HG03095 (cell line): ENCODE measurements around the gene RNU1-3.
A peak's percentile ranks its signal among the peaks of the same experiment; 100 is the strongest.
"Not testable (repeated sequence)": the region's sequence is repeated elsewhere in the genome, so short reads cannot be mapped to it uniquely, and the experiment has no call there.

Source experiments
- ATAC-seq: cut with Tn5 transposase; IDR thresholded peaks from one replicate; pipeline ENCODE4 v1.9.1; 2021; ENCODE audit warnings: moderate library complexity; ENCODE audit not compliant: unreplicated experiment

The RNU1-3 gene

DNA sequence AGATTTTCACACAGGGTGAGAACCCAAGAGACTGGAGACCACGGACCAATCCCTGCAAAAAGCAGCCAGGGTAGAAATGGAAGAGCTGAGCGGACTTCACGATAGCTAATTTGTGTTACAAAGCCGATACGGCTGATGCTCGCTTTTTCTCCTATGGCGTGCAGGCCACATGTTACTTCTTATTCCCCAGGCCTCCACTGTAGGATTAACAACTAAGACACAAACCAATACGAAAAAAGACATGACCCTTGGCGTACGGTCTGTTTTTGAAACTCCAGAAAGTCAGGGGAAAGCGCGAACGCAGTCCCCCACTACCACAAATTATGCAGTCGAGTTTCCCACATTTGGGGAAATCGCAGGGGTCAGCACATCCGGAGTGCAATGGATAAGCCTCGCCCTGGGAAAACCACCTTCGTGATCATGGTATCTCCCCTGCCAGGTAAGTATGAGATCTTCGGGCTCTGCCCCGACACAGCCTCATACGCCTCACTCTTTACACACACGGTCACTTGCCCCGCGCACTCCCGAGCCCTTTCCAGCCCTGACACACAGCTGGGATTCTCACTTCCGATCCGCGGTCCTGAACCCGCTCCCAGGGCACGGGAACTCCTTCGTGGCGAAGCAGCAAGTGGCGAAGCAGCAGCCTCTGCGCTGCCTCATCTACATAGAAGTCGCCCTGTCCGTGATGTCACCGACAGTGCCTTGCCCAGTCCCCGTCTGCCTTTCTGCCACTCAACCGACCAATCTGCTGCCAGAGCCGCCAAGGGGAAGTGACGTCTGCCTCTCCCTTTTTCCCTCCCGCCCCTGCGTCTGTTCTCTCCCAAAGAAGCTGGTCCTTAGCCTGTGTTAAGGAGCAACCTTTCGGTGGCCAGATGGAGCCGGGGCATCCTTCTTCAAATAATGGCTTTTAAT lies at the start of gene RNU1-3:
Gene RNU1-3 (minus strand): TSS at position 447 of the 912 bp plus-strand sequence.
- peak; percentile 94 for ATAC-seq

DNA sequence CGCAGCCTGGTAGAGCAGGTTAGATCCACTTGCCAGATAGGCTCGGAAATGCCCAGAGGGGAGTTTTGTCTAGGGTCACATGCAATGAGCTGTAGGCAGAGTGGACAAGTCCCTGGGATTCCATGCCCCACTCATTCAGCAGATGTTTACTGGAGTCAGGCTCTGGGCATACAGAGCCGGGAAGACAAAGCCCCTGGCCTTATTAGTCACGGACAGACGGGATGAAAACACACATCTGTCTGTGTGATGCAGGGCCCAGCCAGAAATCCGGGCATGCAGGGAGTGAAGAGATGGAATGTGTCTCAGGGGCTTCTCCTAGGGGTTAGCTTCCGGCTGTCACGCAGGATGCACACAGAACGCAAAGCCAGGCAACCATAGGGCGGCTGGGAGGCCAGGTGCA lies 46.7 kb upstream of the RNU1-3 start:
- ATAC-seq: not testable (repeated sequence)

DNA sequence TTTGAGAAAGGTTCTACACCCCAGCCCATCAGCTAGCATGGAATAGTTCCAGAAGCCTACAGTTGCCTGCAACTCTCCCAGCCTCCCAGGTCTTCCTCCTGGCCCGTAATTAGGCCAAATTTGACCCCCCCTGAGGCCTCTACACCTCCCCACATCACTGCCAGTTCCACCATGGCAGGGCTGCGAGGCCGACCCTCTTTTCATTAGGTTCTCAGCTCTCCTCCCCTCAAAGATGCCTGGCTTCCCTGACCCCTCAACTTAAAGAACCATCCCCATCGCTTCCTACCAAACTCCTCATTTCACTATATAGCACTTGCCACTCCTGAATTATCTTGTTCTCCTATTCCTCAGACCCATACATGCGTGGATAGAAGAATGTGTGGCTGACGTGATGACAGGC lies 46.2 kb upstream of the RNU1-3 start:
- not testable (repeated sequence) for ATAC-seq

DNA sequence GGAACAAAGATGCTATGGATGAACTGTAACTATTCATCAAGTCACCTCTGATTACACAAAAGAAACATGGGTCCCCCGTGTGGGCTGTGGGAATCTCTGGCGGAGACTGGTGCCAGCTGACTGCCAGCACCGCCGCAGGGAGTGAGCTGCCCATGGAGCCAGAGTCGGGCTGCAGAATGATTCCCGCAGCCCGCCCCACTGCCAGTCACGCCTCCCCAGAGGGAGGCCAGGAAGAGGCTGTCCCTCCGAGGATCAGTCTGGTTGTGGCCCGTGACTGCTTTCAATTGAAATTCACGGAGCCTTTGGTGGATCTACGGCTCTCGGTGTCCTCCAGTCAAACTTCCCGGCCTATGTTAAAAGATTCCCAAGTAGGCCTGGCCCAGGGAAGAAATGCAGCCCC lies 45.8 kb upstream of the RNU1-3 start:
- not testable (repeated sequence) for ATAC-seq

- not testable (repeated sequence) for ATAC-seq
Observed at GRCh38 chr1:16712131-16712530, 45.4 kb upstream of the RNU1-3 start.

- not testable (repeated sequence) for ATAC-seq
Observed at GRCh38 chr1:16710618-16711017, 43.9 kb upstream of the RNU1-3 start.

GRCh38 chr1:16709659-16710087 lies 42.9 kb upstream of the RNU1-3 start:
- ATAC-seq: not testable (repeated sequence)

GRCh38 chr1:16708704-16709103 lies 42.0 kb upstream of the RNU1-3 start:
- ATAC-seq: not testable (repeated sequence)

DNA sequence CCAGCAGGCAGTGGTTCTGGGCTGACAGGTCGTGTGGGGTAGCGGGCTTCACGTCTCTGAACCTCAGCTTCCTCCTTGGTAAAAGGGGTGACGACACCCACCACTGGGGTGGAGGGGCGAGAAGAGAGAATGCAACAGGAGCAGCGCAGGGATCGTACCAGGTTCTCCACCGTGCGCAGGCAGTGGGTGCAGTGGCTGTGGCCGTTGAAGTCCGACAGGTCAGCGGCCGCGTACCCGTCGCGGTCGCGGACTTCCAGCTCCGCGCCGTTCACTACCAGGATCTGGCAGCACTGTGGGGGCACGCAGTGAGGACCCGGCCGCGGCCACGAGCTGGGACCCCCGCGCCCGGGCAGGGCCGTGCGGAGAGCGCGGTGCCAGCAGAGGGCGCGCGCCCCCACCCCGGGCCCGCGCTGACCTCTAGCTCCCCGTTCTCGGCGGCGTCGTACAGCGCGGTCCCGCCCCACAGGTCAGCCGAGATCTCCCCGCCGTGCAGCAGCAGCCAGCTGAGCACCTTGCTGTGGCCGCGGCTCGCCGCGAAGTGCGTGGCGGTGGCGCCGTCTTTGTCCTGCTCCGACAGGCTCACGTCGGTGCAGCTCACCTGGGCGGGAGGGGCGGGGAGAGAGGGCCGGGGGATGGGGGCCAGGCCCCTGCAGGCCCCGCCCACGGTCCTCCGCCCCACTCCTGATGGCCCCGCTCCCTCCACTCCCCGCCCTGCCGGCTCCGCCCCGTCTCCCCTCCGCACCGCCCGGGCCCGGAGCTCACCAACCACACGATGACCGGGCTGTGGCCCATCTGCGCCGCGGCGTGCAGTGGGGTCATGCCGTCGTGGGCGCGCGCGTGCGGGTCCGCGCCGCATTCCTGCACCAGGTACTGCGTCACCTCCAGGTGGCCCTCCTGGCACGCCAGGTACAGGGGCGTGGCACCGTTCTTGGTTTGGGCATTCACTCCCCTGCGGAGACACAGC lies 40.7 kb upstream of the RNU1-3 start:
- not testable (repeated sequence) for ATAC-seq

DNA sequence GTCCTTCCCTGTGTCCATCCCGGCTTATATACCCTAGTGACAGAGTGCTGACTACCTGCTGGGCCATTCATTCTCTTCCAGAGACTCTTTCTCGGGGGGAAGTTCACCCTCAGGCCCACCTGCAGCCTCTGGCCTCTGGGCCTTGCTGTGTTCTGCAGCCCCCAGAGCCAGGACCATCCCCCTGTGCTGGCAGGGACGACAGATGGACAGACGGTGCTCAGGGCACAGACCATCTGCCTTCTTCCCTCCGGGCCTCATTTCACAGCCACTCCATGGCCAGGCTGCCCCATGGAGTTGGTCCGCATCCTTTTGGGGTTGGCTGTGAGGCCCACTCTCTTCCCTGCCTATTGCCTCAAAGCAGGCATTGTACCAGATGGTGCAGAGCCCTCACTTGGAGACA lies 39.6 kb upstream of the RNU1-3 start:
- ATAC-seq: not testable (repeated sequence)

- not testable (repeated sequence) for ATAC-seq
Observed at GRCh38 chr1:16704502-16705100, 37.9 kb upstream of the RNU1-3 start.

DNA sequence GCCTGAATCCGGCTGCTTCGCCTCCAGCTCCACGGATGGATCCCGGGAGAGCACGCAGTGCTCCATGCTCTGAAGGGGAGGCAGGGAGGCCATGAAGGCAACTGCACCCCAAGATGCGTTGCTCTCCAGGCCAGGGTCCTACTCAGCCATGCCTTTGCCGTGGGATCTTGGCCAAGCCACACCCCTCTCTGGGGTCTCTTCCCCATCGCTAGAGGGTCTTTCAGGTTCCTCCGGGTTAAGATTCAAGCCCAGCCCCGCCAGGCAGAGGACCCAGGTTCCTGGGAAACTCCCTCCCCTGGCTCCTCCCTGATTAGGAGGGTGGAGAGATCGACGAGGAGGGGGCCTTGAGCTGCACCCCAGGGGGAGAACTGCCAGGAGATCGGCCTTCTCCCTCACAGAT lies 37.3 kb upstream of the RNU1-3 start:
- ATAC-seq: not testable (repeated sequence)

GRCh38 chr1:16703602-16704001 lies 36.9 kb upstream of the RNU1-3 start:
- not testable (repeated sequence) for ATAC-seq

GRCh38 chr1:16703141-16703540 lies 36.4 kb upstream of the RNU1-3 start:
- ATAC-seq: not testable (repeated sequence)

DNA sequence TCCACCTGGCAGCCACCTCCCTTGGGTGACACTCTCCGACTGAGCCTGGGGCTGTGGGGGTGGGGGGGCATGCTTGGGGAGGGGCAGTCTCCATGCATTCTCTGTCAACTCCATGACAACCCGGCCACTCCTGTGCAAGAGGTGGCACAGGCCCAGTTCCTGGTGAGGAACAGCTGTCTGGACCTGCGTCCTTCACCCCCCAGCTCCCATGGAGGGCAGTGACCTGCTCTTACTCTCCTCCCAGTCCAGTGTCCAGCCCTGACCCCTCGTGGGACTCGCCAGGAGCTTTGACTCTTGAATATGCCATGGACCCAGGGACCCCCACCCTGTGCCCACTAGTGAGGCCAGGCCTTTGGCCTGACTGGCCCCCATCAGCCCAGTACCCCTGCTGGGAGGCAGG lies 35.5 kb upstream of the RNU1-3 start:
- not testable (repeated sequence) for ATAC-seq

DNA sequence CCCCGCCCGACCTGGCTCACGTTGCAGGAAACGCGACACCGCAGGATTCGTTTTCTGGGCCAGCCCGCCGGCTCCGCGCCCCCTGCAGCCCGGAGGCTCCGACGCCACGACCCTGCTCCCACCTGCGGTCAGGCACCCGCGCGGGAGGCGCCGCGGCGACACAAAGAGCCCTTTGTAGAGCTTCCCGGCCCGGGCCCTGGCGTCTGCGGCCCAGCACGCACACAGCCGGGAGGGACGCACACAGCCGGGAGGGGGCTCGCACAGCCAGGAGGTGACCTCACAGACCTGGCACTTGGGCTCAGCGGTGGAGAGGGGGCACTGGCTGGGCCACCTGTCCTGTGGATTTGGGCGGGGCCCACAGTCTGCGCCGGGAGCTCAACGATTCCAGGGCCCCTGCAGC lies 34.4 kb upstream of the RNU1-3 start:
- ATAC-seq: not testable (repeated sequence)

DNA sequence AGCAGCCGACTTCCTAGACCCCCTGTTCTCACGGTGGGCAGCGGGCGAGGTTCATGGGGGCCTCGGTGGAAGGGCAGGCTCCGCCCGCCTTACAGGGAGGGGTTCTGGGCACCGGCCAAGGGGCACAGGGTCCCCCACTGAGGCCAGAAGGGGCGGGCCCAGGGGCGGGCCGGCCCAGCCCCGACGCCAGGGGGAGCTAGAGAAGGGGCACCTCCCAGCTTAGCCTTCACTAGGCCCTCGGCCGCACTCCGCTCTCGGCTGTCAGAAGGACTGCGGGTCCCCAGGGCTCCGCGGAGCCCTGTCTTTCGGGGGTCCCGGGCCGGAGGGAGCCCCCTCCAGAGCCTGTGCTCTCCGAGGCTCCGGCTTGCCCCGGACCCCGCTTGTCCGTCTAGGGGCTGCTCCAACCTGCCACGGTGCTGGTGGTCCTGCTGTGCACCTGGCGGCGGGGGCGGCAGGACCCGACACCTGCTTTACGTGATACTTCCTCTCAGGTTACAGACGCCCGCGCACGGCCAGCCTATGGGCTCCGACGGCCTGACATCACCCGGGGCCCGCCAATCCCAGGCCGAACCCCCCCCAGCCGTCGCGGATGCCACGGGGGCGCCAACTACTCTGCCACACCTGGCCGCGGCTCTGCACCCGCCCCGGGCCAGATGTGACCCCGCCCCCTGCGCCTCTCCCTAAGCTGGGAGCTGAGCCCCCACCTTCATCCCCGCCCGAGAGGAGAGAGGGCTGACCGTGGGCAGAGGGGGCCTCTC lies 33.6 kb upstream of the RNU1-3 start:
- ATAC-seq: not testable (repeated sequence)

- ATAC-seq: not testable (repeated sequence)
Observed at GRCh38 chr1:16699440-16699839, 32.7 kb upstream of the RNU1-3 start.

DNA sequence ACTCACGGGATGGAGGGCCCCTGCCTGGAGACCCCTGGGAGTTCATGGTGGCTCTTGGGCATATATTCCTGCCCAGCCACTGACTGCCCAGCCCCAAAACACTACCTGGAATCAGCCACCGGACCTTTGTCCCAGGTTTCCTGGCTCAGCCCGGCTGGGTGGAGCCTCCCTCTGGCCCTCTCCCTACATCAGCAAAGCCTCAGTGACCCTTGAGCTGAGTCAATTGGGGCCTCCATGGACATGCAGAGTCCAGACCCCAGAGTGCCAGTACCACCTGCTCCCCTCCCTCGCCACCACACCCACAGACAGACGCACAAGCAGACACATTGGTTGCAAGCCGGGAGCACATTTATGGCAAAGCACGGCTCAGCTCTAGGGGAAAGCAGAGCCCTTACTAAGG lies 30.4 kb upstream of the RNU1-3 start:
- not testable (repeated sequence) for ATAC-seq

DNA sequence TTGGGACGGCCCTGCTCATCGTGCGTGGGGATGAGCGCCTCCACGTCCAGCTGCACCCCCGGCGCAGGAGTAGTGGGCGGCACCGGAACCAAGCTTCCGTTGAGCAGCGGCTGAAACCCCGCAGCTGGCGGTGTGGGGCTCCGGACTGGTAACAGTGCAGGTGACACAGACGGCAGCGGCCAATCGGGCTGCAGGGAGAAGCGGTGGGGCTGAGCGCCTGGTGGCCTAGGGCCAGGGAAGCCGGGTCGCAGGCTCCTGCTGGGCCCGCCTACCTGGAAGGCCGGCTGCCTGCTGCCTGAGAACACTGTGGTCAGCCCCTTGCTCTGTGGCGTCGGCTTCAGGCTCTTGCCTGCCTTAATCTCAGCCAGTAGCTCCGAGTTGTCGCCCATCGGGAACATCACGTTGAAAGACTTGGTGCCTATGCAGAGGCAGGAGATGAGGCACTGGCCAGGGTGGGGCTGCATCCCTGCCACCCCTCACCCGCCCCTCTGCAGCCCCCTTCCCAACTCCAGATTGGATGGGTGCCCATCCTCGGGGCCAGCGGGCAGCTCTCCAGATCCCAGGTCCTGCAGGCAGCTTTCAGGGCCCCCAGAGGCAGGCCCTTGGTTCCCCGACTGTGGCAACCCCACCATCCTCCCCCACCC lies 29.9 kb upstream of the RNU1-3 start:
- ATAC-seq: not testable (repeated sequence)
